Activated naive CD4-positive, alpha-beta T cell treated with anti-CD3 and anti-CD28 coated beads, Interleukin-2, amount 50 U/mL, for 72 hours (primary cell): Measurements from ENCODE around the gene TUBB4A. TPM values are rescaled to one million over a fixed set of nuclear protein-coding genes. Genes with fewer than 3 reads are reported as not detected.
"Not testable (repeated sequence)": the region's sequence is repeated elsewhere in the genome, so short reads cannot be mapped to it uniquely, and the experiment has no call there.

Experiments used
- ATAC-seq, 2 donors: fragments of 150-1000 bp; cut with Tn5 transposase; 2 replicates each; pipeline ENCODE4 v1.10.0; 2021; ENCODE audit warnings: mild to moderate bottlenecking in 2 of 2, moderate library complexity in 2 of 2
- DNase-seq, 2 donors: peaks; one replicate each; pipeline ENCODE4 v3.0.0; 2021 to 2022; ENCODE audit warnings: low spot score in 2 of 2
- H3K27ac Mint-ChIP-seq, 2 donors: one replicate each; pipeline ENCODE4 v1.8.0; 2022; ENCODE audit warnings: mild to moderate bottlenecking in 2 of 2, mixed read lengths in 2 of 2
- H3K36me3 Mint-ChIP-seq, 2 donors: one replicate each; pipeline ENCODE4 v1.8.0; 2022; ENCODE audit warnings: mixed read lengths in 2 of 2
- H3K9me3 Mint-ChIP-seq, 2 donors: one replicate each; pipeline ENCODE4 v1.8.0; 2022; ENCODE audit warnings: mixed read lengths in 2 of 2
- total RNA-seq, 2 donors: library from RNA; stranded (reverse); gene quantifications; one replicate each; pipeline ENCODE4 v1.2.3, GENCODE V29; 2022

TUBB4A gene
- total RNA-seq, result 1 to 10 TPM; 2.6 to 9.4 TPM

GRCh38 chr19:6501740-6502648 lies at the start of gene TUBB4A:
TSS of gene TUBB4A (minus strand) at chr19:6502309. CDS start at chr19:6502212, 97 bp downstream.
- DNase-seq (peak in 1 of 2 donors; percentile 59), ATAC-seq (peak; percentile 58 to 78)
- Mint-ChIP-seq H3K9me3 (no peaks in the 10 kb centered on the region), H3K27ac (no peak within 1 kb of the TSS), H3K36me3 (no peaks in the 10 kb centered on the region)

GRCh38 chr19:6551091-6551490 lies 49.0 kb upstream of the TUBB4A start:
- no peak for DNase-seq
- Mint-ChIP-seq H3K27ac (no peak overlapping the region), H3K36me3 (no peaks in the 10 kb centered on the region), H3K9me3 (no peaks in the 10 kb centered on the region)
- ATAC-seq, result no peak

- not testable (repeated sequence) for H3K36me3 Mint-ChIP-seq, DNase-seq, H3K27ac Mint-ChIP-seq, ATAC-seq, H3K9me3 Mint-ChIP-seq
Measured at GRCh38 chr19:6550679-6551078, 48.6 kb upstream of the TUBB4A start.

GRCh38 chr19:6543866-6544347 lies 41.8 kb upstream of the TUBB4A start:
- no peak for ATAC-seq
- no peaks in the 10 kb centered on the region for H3K9me3 Mint-ChIP-seq
- H3K27ac Mint-ChIP-seq, result no peak overlapping the region
- no peak for DNase-seq
- no peaks in the 10 kb centered on the region for H3K36me3 Mint-ChIP-seq

- peaks cover 0 to 4% of the 10 kb centered on the region in 2 donors for H3K36me3 Mint-ChIP-seq
- H3K27ac Mint-ChIP-seq, result no peak overlapping the region
- H3K9me3 Mint-ChIP-seq, result peaks cover 0 to 2% of the 10 kb centered on the region in 2 donors
- no peak for ATAC-seq
- no peak for DNase-seq
Measured at GRCh38 chr19:6540918-6541689, 39.0 kb upstream of the TUBB4A start.

- no peak for DNase-seq
- no peak for ATAC-seq
- no peak overlapping the region for H3K27ac Mint-ChIP-seq
- H3K9me3 Mint-ChIP-seq, result peaks cover 0 to 6% of the 10 kb centered on the region in 2 donors
- peaks cover 0 to 4% of the 10 kb centered on the region in 2 donors for H3K36me3 Mint-ChIP-seq
Measured at GRCh38 chr19:6539514-6539913, 37.4 kb upstream of the TUBB4A start.

- Mint-ChIP-seq H3K27ac (peak overlapping the region in 1 of 2 donors; percentile 21), H3K36me3 (peaks cover 4 to 6% of the 10 kb centered on the region in 2 donors), H3K9me3 (peaks cover 0 to 6% of the 10 kb centered on the region in 2 donors)
- DNase-seq (no peak), ATAC-seq (no peak)
Measured at GRCh38 chr19:6535558-6536137, 33.5 kb upstream of the TUBB4A start.

GRCh38 chr19:6534451-6535093 lies 32.5 kb upstream of the TUBB4A start:
- DNase-seq, result no peak

GRCh38 chr19:6533746-6534418 lies 31.8 kb upstream of the TUBB4A start:
- Mint-ChIP-seq H3K36me3 (peaks cover 4 to 6% of the 10 kb centered on the region in 2 donors), H3K27ac (no peak overlapping the region)

More at GRCh38 chr19:6534451-6535093, 32.5 kb upstream of the TUBB4A start:
- Mint-ChIP-seq H3K9me3 (peaks cover 0 to 6% of the 10 kb centered on the region in 2 donors), H3K27ac (no peak overlapping the region), H3K36me3 (peaks cover 4 to 6% of the 10 kb centered on the region in 2 donors)
- no peak for ATAC-seq

GRCh38 chr19:6533000-6533328 lies 30.9 kb upstream of the TUBB4A start:
- ATAC-seq (no peak), DNase-seq (no peak)
- peaks cover 0 to 6% of the 10 kb centered on the region in 2 donors for H3K9me3 Mint-ChIP-seq
- H3K27ac Mint-ChIP-seq, result no peak overlapping the region
- H3K36me3 Mint-ChIP-seq, result peaks cover 4 to 6% of the 10 kb centered on the region in 2 donors

More at GRCh38 chr19:6533746-6534418, 31.8 kb upstream of the TUBB4A start:
- no peak for ATAC-seq
- peaks cover 0 to 6% of the 10 kb centered on the region in 2 donors for H3K9me3 Mint-ChIP-seq
- DNase-seq, result no peak

GRCh38 chr19:6532244-6532999 lies 30.3 kb upstream of the TUBB4A start:
- ATAC-seq (no peak), DNase-seq (no peak)
- Mint-ChIP-seq H3K36me3 (peaks cover 4 to 6% of the 10 kb centered on the region in 2 donors), H3K9me3 (peaks cover 0 to 6% of the 10 kb centered on the region in 2 donors), H3K27ac (peak overlapping the region; percentile 0 to 16)

GRCh38 chr19:6531956-6532243 lies 29.8 kb upstream of the TUBB4A start:
- peak overlapping the region; percentile 0 to 70 for H3K27ac Mint-ChIP-seq
- peaks cover 2 to 6% of the 10 kb centered on the region in 2 donors for H3K36me3 Mint-ChIP-seq
- ATAC-seq (no peak), DNase-seq (no peak)
- peaks cover 0 to 6% of the 10 kb centered on the region in 2 donors for H3K9me3 Mint-ChIP-seq

- peak overlapping the region; percentile 0 to 70 for H3K27ac Mint-ChIP-seq
- ATAC-seq, result peak in 1 of 2 donors; percentile 38
Measured at GRCh38 chr19:6531163-6531955, 29.2 kb upstream of the TUBB4A start.

GRCh38 chr19:6530386-6531162 lies 28.5 kb upstream of the TUBB4A start, which contains the start of gene TNFSF9:
TSS of gene TNFSF9 (plus strand) at chr19:6531026. CDS start at chr19:6531037, 11 bp downstream.
- no peaks in the 10 kb centered on the region for H3K9me3 Mint-ChIP-seq
- DNase-seq (peak; percentile 84 to 86), ATAC-seq (peak; percentile 75 to 79)
- peaks cover 0 to 6% of the 10 kb centered on the region in 2 donors for H3K36me3 Mint-ChIP-seq
- peak within 1 kb of the TSS; percentile 67 to 70 for H3K27ac Mint-ChIP-seq

More at GRCh38 chr19:6531163-6531955, 29.2 kb upstream of the TUBB4A start:
- Mint-ChIP-seq H3K36me3 (peaks cover 0 to 6% of the 10 kb centered on the region in 2 donors), H3K9me3 (peaks cover 0 to 6% of the 10 kb centered on the region in 2 donors)
- DNase-seq, result no peak
